ENCODE data around the gene SMARCB1.

The SMARCB1 gene

DNA sequence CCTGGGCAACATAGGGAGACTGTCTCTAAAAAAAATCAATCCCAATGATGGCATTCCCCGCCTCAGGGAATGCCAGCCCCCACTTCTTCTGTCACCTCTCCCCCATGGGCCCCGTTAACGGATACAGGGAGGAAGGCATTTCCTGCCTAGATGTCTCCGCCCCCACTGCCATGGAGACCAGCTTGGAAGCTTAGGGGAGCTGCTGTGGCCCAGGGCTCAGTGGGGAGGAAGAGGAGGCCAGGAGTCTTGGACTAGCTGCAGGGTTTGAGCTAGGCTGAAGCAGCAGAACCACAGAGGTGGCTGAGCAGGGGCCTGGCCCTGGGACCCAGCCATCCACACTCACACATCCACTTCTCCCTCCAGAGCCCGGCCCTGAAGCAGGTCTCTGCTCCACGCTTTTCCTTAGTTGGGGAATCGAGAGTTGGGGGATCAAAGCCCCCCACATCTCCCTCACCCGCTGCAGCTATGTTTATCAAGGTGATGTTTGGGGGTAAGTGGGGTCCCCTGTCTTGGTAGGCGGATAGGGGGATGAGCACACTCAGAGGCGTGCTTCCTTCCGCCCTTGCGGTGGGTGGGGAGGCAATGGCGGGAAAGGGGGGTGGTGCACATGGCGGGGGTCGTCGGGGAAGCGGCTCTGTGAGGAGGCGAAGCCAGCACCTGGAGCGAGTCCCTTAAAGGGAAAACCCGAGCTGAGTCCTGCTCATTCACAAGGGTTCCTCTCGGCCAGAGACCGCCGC is 23.8 kb upstream of the SMARCB1 start, which contains the start of gene C22orf15:
TSS of gene C22orf15 (plus strand) at position 149 of the 737 bp plus-strand sequence. CDS start at position 466, 317 bp downstream.
- no peak for DNase-seq (ENCODE audit: low read depth)

GRCh38 chr22:23763579-23763945 is 23.2 kb upstream of the SMARCB1 start:
- DNase-seq (ENCODE audit: low read depth) = no peak

DNA sequence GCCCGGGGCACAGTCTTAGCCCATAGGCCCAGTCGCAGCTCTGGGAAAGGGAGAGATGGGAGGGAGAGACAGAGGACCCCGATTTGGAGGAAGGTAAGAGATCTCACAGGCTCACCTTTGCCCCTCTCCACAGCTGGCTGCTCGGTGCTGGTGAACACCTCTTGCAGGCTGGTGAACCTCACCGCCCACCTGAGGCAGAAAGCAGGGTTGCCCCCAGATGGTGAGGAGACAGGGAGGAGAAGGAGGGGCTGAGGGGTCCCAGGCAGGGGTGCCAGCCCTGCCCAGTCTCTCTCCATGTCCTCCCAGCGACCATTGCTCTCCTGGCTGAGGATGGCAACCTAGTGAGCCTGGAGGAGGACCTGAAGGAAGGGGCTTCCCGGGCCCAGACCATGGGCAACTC is 22.8 kb upstream of the SMARCB1 start:
- DNase-seq (ENCODE audit: low read depth) = no peak

- DNase-seq (ENCODE audit: low read depth) = no peak
These were observed 21.6 kb upstream of the SMARCB1 start for GRCh38 chr22:23764899-23765881.

DNA sequence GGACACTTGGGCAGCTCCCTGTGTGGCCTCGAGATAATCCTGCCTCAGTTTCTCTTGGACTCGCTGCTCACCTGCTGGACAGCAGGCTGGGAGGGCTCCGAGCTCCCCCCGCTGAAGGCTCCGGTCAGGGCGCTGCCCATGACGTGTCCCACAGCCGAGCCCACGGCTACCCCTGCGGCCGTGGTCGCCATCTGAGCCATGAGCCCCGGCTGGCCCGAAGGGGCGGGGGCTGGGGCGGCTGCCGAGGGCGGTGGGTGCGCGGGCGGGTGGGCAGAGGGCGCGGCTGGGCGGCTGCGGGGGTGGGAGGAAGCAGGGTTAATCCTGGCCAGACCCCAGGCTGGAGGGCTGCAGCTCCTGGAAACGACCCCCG is 19.5 kb upstream of the SMARCB1 start:
- no peak for DNase-seq (ENCODE audit: low read depth)

DNA sequence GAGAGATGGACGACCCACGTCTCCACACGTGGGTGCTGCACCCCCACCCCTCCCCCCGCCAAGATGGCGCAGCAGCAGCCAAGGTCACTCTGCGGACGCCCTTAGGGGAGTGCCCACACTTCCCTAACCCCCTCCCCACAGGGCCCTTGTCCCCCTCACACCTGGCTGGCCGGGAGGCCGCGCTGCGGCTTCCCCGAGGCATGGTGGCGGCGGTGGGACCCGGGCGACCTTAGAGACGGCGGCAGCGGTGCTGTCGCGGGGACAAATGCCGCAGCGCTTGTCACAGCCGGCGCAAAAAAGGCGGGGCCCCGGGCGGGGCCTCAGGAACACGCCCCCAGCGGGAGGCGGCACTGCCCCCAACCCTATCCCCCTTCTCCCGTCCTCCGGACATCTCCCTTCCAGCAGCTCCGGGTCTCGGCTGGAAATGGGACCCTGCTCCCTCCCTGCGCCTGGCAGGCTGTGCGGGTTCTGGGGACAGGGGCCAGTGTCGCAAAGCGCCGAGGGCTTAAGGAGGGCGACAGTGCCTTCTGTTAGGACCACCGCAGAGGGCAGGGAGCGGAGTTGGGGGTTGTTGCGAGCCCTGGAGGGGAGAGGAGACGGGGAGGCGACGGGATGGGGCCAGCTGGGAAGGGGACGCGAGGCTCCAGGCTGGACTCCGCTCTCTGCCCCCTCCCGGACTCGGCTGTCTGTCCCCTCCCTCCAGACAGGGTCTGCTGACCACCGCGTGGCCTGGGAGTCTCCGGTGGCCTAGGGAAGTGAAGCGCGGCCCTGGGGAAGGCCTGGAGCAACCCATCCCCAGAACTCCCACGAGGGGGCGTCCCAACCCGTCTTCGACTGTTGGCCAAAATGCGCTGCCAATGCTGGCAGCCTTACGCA is 18.9 kb upstream of the SMARCB1 start, which contains the start of gene CHCHD10:
TSS of gene CHCHD10 (minus strand) at position 300 of the 876 bp plus-strand sequence. CDS start at position 202, 98 bp downstream.
- DNase-seq (ENCODE audit: low read depth) = peak; percentile 63

DNA sequence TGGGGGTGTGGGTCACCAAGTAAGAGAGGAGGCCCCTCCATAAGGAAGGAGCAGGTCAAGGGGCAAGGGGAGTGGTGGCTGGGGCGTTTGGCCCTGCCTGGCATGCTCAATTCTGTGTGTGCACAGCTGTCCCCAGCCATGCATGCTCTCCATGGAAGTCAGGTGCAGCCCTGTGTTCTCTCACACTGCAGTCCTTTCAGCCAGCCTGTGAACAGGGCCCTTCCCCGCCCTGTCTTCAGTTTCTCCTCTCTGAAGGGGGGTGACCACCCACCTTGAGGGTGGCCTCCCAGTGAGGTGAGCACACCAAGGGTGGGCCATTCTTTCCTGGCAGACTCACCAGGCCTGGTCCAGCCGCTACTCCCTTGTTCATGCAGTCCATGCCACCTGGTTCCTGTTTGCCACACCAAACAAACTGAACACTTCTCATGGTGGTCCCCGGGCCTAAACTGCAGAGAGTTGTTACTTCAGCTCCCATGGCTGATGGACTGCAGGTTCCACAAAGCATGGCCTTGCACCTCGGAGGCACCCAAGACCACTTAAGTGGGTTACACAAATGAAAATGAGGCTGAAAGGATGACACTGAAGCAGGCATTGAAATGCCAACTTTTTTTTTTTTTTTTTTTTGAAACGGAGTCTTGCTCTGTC is 17.3 kb upstream of the SMARCB1 start:
- DNase-seq (ENCODE audit: low read depth) = no peak

DNA sequence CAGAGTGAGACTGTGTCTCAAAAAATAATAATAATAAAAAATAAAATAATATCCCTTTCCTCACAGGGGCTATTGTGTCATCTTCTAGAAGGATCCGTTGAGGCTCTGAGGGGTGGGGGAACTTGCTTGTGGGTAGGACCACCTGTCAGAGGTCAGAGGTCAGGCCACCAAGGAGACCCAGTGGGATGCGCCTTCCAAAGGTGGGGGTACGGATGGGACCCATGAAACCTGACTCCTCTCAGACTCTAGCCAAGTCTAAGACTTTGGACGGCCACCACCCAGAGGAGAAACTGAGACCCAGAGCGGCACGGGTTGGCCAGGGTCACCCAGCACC is 14.5 kb upstream of the SMARCB1 start:
- no peak for DNase-seq (ENCODE audit: low read depth)

DNA sequence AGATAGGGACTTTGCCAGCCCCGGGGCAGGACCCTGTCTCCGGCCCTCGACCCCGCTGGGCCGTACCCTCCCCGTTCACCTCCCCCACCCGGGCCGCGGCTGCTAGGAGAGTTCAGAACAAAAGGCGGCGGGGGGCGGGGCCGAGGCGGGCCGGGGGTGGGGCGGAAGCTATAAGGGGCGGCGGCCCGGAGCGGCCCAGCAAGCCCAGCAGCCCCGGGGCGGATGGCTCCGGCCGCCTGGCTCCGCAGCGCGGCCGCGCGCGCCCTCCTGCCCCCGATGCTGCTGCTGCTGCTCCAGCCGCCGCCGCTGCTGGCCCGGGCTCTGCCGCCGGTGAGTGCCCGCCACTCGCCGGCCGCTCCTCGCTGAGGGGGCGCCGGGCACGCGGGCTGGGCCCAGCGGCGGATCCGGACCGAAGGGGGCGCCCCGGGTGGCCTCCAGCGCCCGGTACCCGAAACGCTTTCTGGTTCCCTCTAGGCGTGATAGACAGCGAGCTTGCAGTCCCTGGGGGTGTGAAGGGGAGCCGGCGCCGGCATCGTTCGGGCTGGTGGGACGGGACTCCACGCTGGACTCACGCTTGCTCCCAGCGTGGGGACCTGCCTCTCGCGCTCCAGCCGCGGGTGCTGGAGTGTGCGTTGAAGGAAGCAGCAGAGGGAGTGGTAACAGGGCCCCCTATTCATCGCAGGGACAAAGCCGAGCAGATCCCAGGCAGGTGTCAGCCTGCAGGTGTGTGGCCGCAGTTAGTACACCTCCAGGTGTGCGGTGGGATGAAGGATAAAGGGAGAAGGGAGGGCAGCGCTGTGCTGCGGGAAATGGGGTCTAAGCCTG is 13.9 kb upstream of the SMARCB1 start, which contains the start of gene MMP11:
TSS of gene MMP11 (plus strand) at position 201 of the 825 bp plus-strand sequence. CDS start at position 223, 22 bp downstream.
- DNase-seq (ENCODE audit: low read depth) = no peak

DNA sequence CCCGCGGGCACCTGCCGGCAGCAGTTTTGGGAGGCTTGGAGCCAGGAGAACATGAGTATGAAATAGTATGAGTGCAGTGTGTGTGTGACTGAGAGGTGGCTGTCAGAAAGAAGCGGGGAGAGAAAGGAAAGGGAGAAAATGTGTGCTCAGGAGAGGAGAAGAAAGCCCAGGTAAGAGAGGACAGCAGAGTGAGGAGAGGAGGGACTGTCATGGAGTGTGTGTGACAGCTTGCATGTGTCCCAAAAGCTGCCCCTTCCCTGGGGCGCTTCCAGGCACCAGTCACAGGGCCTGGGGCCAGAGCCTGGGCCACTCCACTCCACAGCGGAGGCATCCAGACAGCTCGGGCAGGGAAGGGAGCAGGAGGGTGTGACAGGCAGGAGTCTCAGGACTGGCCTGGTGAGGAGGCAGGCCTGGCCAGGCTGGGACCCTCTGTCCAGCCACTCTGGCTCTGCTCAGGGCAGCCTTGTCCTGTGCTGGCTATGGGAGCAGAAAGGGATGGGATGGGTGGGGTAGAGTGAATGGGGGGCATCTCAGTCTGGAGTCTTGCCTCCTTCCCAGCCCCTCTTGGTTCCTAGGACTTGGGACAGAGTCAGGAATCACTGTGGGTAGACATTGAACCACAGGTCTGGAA is 13.2 kb upstream of the SMARCB1 start:
- DNase-seq (ENCODE audit: low read depth) = no peak

DNA sequence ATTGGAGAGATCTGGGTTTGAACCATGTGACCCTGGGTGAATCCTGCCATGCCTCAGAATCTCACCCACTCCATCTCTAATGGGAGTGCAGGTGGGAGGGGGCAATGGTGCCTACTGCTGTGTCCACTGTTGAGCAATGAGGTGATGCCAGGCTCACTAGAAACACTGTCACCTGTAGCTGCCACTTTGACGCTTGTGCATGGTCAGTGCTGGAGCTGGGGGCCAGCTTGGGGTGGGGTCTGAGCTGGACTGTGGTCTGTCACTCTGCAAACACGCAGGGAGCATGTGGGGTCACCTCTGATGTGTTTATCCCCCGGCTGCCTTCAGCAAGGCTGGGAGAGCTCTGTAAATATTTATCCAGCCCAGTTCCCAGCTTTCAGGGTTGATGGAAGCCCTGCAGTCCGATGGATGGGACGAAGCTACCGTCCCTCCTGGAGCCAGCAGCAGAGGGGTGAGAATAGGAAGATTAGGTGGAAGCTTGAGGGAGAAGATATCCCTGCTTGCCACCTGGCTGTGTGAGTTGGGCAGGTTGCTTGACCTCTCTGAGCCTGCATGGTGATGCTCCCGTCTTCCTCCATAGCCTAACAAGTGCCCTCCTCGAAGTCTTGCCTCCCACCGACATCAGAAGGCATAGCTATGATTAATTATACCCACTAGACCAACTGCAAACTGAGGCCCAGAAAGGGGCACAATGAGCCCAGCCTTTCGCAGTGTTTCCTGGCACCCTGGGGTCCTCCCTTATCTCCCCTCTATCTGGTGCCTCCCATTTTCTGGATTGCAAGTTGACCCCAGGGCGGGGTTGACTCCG is 12.4 kb upstream of the SMARCB1 start:
- DNase-seq (ENCODE audit: low read depth) = no peak

GRCh38 chr22:23774922-23775436 is 11.8 kb upstream of the SMARCB1 start:
- DNase-seq (ENCODE audit: low read depth) = no peak

GRCh38 chr22:23775779-23776375 is 10.9 kb upstream of the SMARCB1 start:
- DNase-seq (ENCODE audit: low read depth) = no peak

DNA sequence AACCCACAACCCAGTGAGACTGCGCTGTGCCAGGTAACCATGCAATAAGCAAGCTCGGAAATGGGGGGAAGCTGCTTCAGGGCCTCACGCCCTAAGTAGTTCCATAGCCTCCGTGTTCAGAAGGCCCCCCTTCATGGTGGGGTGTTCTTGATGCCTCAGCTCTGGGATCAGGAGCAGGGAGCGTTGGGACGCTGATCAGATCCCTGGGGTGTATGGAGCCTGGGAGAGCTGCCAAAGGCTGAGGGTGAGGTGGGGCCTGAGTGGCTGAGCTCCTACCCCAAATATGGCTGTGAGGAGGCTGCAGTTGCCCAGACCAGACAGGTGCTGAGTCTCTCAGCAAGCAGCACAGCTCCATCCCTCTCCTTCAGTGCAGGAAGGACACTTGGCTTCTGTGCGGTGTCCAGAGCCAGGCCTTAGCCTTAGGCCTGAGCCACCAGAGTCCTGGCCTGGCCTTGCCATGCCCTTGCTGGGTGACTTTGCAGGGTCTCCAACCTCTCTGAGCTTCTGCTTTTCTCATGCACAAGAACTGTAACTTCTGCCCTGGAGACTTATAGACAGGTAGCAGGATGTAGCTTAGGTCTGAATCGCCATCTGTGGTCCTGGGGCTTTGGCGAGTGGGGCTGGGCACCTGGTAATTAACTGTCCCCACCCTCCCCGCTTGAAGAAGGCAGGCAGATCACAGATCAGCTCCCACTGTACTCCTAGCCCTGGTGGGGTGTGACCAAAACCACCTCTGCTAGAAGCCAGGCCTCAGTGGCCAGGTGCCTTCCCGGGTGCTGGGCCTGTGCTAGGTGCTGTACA is 8.8 kb upstream of the SMARCB1 start:
- DNase-seq (ENCODE audit: low read depth) = no peak

- DNase-seq (ENCODE audit: low read depth) = no peak
These were observed 8.2 kb upstream of the SMARCB1 start for GRCh38 chr22:23778577-23778900.

DNA sequence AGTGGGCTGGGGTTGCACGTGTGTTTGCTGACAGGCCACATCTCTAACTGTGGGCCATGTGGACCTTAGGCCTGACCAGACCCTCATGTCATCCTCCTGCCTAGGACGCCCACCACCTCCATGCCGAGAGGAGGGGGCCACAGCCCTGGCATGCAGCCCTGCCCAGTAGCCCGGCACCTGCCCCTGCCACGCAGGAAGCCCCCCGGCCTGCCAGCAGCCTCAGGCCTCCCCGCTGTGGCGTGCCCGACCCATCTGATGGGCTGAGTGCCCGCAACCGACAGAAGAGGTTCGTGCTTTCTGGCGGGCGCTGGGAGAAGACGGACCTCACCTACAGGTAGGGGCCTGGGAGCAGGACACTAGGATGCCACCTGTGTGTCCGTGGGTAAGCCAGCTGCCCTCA is 7.7 kb upstream of the SMARCB1 start:
- DNase-seq (ENCODE audit: low read depth) = no peak

- no peak for DNase-seq (ENCODE audit: low read depth)
These were observed 7.0 kb upstream of the SMARCB1 start for GRCh38 chr22:23779731-23780130.
